ENCODE measurements around the gene LCN9. TPM values are rescaled to one million over a fixed set of nuclear protein-coding genes. Genes with fewer than 3 reads are reported as not detected.

LCN9 gene
- total and polyA plus RNA-seq, 9 of the 15 experiments (the other 6 are each of a cell fraction or from before 2014, with no cell fraction given) = not detected

GRCh38 chr9:135703726-135704125, 40.6 kb downstream of the LCN9 start:
- ChIA-PET CTCF (ENCODE audit: low intra/inter-chr PET ratio) (no interaction called here), POLR2A (interaction anchor here (0.9 to 1.5 kb wide), 3 partner anchors 12 to 22 kb away, joined by 3 read pairs; no protein-coding TSS in a partner anchor)
- Histone ChIP-seq H3K9me3 (replicated peaks; ENCODE audit: control insufficient read depth, insufficient read depth, low read depth, low read length) (no peaks in the 10 kb centered on the region), H3K79me2 (ENCODE audit: control insufficient read depth, insufficient read depth, low read length) (no peaks in the 10 kb centered on the region), H2AFZ (ENCODE audit: low read depth, low read length) (no peak overlapping the region), H3K36me3 (ENCODE audit: control insufficient read depth, insufficient read depth, low read length) (no peaks in the 10 kb centered on the region), H3K4me3 (no peak overlapping the region), H3K9me1 (ENCODE audit: control insufficient read depth, insufficient read depth, low read length) (no peaks in the 10 kb centered on the region), H3K4me1 (replicated peaks in 1 of 2; ENCODE audit: control insufficient read depth in 2 of 2, insufficient read depth in 2 of 2, low read length in 2 of 2) (peaks cover 0 to 53% of the 10 kb centered on the region in 2 experiments; a peak in 2 of 5 replicates), H3K4me2 (ENCODE audit: insufficient read depth, low read length) (no peak overlapping the region), H3K27ac (ENCODE audit: extremely low read depth, low read depth, low read length) (no peak overlapping the region), H3K27me3 (ENCODE audit: control insufficient read depth in 2 of 2, insufficient read depth in 2 of 2, low read length in 2 of 2) (peaks cover 5 to 37% of the 10 kb centered on the region in 2 experiments; a peak in 4 of 5 replicates), H4K20me1 (replicated peaks; ENCODE audit: control insufficient read depth, insufficient read depth, low read length) (peaks cover 3% of the 10 kb centered on the region), H3K9ac (ENCODE audit: insufficient read depth in 1 of 2, low read depth in 2 of 2, low read length in 2 of 2) (no peak overlapping the region)
- FAIRE-seq (no peak), DNase-seq (ENCODE audit: extremely low read depth in 1 of 4, low spot score in 3 of 4) (no peak), ATAC-seq (peak; percentile 15; the same call in 2 of the 3 replicates)
- TF ChIP-seq MIER1 (IDR thresholded peaks at IDR 0.05; ENCODE audit: low read depth) (no peak), RBM34 (IDR thresholded peaks at IDR 0.05; ENCODE audit: borderline replicate concordance, insufficient read depth, low read length) (no peak), EP300 (IDR thresholded peaks at IDR 0.05; ENCODE audit: low read length) (no peak), ZFX (CRISPR knock-in tag; IDR thresholded peaks at IDR 0.05) (no peak), NR2F6 (CRISPR knock-in tag; IDR thresholded peaks at IDR 0.05) (no peak), TSHZ1 (CRISPR knock-in tag; IDR thresholded peaks at IDR 0.05) (no peak), MYC (IDR thresholded peaks at IDR 0.05; ENCODE audit: low read depth, low read length) (no peak), MYC (CRISPR knock-in tag; IDR thresholded peaks at IDR 0.05; ENCODE audit: borderline replicate concordance, low read depth) (no peak), MAZ (CRISPR knock-in tag; conservative IDR thresholded peaks at IDR 0.05 in 1 of 2, IDR thresholded peaks at IDR 0.05 in 1 of 2) (no peak), NKRF (IDR thresholded peaks at IDR 0.05; ENCODE audit: borderline replicate concordance) (no peak), SMARCB1 (IDR thresholded peaks at IDR 0.05; ENCODE audit: insufficient read length, low read depth) (no peak)
- in situ Hi-C loops (cut with MboI) = no loop called here
- intact Hi-C loops (cut with micrococcal nuclease) = loop anchor here (10.0 kb wide), 1 partner anchor 91 kb away; no protein-coding TSS in a partner anchor
- 2% methylated on average over 13 of the region's 14 CpGs for WGBS (ENCODE audit: insufficient coverage, low coverage, missing lambda C conversion rate)
- BruUV-seq (replicated peaks) = no TSS peak

Data from K562 (cell line).